GM21447 (cell line): ENCODE measurements around the gene RYK.
"Not testable (repeated sequence)": the region's sequence is repeated elsewhere in the genome, so short reads cannot be mapped to it uniquely, and the experiment has no call there.

Experiments
- ATAC-seq: cut with Tn5 transposase; IDR thresholded peaks from one replicate; pipeline ENCODE4 v1.9.1; 2021; ENCODE audit not compliant: unreplicated experiment

The RYK gene

DNA sequence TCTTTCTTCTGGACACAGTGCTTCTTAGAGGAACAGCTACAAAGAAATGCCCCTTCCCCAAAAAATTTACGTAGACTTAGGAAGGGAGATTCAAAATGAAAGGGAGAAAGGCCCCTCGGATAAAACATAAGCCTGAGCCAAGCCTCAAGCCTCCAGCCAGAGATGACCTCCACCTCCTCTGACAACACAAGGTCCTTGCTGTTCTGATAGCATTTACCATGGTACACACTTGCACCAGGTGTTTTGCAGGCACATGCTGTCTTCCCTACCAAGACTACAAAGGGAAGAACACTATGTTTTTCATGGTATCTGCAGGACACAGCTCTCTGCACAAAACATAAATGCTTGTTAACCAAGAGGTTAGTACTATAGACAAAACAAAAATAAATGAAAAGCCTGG lies 27.8 kb downstream of the RYK start:
- no peak for ATAC-seq

- no peak for ATAC-seq
Measured at GRCh38 chr3:134216851-134217250, 33.8 kb downstream of the RYK start.

GRCh38 chr3:134216191-134216764 lies 34.4 kb downstream of the RYK start:
- no peak for ATAC-seq

DNA sequence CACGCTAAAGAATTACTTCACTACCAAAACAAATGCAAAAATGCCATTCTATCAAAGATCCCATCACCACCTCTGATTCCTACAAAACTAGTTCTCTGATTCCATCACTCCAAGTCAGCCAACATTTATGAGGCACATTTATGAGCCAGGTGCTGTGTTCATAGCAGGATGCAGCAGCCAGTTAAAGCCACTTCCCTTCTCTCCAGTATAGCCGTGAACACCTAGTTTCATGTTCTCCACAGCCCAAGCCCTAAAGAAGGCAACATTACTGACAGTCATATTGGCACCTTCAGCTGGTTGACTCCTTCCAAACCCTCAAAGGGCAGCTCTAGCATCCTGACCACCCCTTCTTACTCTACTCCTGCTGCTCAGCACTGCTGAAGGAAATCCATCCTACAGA lies 36.4 kb downstream of the RYK start:
- ATAC-seq = peak; percentile 39

DNA sequence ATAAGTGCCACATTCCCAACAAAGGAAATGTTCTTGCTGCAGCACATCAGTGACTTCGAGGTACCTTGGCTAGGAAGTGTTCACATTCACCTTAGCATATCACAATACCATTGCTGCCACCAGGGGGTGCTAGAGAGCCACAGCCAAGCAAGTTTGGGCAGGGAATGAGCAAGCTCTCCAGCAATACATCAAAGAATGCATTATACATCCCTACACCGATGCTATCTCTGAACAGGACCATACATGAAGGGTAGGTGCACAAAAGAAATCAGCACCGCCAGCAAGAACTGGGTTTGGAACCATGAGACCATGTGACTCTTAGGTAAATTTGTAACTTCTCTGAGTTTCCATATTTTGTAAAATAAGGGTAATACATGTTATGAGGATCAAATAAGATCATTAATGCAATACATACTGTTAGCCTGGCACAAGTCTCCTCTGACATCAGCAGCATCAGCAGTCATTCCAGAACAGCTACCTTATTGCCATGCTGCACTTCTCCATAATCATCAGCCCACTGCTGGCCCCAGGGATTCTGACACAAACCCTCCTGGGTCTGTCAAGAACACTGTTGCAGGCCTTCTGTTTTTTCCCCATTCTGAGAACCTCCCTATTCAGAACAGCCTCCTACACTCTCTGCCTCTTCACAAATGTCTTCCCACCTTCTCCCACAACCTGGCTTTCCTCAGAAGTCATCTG lies 37.5 kb downstream of the RYK start:
- ATAC-seq = peak; percentile 72

DNA sequence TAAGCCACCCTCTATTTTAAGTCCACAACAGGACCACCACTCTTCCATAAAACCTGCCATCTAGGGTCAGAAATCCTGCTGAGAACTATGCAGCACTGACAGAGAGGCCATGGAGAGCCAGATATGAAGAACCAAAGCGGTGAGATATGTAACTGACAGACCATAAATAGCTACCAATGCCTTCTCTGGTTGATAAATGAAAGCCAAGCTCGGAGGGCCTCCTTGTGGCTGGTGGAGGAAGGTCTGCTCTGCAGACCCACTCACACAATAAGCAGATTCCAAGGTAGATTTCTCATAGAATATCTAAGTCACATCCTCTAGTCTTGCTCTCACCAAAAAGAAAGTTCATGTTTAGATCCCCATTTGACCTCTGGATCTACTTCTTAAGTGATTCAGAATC lies 38.9 kb downstream of the RYK start:
- peak; percentile 38 for ATAC-seq

- ATAC-seq = no peak
Measured at GRCh38 chr3:134205451-134205850, 45.2 kb downstream of the RYK start.

DNA sequence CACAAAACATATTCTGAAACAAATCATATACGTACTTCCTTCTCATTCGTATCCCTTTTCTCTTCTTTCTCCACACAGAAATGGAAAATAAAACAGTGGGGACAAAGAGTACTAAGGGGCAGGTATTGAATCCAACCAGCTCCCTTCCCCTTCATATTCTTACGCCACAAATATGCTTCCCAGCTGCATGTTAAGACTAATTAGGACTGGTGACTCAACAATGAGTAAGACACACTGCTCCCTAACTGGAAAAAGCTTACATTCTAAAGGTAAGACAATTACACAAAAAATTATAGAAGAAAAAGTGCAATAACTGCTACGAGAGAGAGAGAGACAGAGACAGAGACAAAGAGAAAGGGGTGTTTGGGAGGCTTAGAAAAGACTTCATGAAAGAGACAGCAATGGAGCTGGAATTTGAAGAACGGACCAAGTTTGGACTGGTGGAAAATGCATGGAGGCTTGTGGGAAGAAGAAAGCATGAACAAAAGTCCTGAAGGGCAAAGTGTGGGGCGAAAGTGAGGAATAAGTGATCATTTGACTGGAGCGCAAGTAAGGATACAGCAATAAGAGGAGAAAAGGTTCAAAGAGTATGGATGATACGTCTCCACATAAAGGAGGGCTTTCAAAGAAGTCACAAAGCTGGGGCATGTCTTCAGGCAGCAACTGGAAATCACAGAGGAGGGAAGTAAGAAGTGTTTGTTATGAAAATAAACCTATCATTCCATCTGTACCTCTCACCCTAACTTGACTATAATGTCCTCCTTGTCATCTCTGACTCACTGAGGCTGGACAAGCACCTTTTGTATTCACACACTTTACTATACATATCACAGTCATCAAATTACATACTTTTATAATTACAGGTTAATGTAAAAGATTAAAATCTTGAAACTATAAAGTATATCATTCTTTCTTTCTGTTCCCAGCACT lies 49.2 kb downstream of the RYK start:
- ATAC-seq = no peak

DNA sequence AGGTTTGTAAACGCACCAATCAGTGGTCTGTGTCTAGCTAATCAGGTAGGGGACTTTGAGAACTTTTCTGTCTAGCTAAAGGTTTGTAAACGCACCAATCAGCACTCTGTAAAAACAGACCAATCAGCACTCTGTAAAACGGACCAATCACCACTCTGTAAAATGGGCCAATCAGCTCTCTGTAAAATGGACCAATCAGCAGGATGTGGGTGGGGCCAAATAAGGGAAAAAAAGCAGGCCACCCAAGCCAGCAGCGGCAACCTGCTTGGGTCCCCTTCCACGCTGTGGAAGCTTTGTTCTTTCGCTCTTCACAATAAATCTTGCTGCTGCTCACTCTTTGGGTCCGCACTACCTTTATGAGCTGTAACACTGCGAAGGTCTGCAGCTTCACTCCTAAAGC lies 50.8 kb downstream of the RYK start:
- not testable (repeated sequence) for ATAC-seq

DNA sequence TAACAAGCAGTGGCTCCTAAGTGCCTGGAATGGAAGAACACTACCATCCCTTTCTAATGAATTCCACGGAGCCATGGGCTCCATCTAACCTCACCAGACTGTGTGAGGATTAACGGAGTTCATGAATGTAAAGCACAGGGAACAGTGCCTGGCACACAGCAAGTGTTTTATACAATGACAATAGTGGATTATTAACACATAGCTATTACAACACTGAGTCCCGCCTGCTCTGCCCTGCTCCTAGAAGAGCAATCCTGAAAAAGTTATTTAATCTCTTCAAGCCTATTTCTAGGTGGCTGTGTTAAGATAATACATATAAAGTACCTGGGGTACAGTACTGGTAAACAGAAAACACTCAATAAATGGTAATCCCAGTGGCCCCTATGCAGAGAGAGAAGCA lies 51.4 kb downstream of the RYK start:
- no peak for ATAC-seq

GRCh38 chr3:134198414-134198813 lies 52.2 kb downstream of the RYK start:
- no peak for ATAC-seq

- ATAC-seq = peak; percentile 53
Measured at GRCh38 chr3:134197681-134198261, 52.9 kb downstream of the RYK start.

- ATAC-seq = no peak
Measured at GRCh38 chr3:134194247-134194646, 56.4 kb downstream of the RYK start.

DNA sequence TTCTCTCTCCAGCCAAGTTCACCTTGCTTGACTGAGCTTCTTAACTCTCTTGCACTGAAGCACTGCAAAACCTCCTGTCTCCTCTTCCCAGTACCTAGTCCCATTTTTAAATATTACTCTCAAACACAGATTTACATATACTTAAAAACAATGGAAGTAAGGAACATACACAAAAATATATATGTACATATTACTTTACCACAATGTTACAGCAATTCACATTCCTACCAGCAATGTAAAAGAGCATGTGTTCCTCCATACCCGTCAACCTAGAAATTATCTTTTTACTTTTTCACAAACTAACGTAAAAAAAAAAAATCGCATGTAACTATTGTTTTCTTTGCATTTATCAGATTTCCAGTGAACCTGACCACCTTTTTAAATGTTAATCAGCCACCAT lies 60.4 kb downstream of the RYK start:
- ATAC-seq = no peak

DNA sequence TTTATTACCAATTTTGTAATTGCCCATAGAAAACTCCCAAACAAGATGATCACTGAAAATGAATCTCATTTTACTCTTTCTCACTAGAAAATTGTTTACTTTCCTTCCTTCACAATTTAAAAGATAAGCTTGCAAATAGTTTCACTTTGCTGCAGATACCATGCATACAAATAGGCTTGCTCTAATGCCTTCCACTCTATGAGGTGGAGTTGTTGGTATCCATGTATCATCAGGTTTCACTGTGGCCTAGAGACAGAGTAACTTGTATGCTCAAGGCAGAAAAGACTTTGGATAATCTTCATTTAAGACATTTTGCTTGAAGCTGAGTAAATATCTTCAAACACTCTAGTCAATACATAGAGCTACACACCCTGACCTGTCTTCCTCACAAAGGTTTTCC lies 60.8 kb downstream of the RYK start:
- ATAC-seq = no peak

DNA sequence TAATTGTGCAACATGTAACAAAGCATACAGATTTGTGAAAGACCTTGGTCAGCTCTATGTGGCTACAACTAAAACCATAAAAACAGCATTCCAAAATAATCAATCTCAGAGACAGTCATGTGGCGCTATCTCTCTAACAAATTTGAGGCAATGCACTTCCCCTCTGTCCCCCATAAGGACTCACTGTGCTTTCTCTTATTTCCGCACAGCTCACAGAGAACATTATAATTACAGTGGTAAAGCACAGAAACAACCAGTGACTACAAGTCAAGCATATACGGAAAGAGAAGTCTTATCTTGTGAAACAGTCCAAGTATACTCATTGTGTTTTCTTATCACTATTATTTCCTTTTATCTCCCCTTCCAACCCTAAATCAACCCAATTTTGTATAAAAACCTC lies 64.3 kb downstream of the RYK start:
- no peak for ATAC-seq

GRCh38 chr3:134180761-134181160 lies 69.9 kb downstream of the RYK start:
- no peak for ATAC-seq

- no peak for ATAC-seq
Measured at GRCh38 chr3:134179508-134179907, 71.2 kb downstream of the RYK start.

DNA sequence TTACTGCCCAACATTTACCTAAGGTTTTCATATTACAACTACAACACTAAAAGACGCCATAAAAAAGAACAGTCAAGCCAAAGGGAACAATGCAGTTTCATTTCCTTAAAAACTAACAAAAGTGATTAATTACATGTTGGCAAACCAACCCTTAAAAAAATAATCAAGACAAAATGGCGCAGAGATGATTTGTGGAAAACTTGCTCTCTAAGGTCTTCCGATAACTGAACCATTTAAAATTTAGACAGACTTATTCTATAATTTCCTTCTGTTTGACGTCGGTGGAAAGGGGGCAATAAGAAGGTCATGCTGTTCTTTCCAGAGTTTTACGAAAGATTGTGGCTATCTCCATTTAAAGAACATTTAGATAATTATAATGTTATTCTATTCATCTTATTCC lies 87.6 kb downstream of the RYK start:
- no peak for ATAC-seq

DNA sequence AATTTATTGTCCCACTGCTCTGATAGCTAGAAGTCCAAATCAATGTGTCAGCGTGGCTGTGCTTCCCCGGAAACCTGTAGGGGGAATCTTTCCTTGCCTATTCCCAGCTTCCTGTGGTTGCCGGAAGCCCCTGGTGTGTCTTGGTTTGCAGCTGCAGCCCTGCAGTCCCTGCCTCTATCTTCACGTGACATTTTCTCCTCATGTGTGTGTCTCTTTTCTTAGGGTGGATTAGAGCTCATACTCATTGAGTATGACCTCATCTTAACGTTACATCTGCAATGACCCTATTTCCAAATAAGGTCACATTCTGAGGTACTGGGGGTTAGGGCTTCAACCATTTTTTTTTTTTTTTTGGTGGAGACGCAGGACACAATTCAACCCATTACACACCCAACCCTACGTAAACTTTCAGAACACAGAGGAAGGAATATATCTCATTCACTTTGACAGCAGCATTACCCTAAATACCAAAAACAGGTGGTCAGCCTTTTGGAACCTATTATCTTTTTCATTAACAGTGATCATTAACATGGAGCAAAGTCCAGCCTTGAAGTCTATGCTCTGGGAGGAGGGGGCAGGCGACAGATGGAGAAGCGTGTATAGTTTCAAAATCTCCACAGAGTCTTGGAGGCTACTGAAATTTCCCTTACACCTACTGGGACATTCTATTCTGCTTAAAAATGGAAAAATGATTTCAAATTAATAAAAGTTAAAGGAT lies 88.6 kb downstream of the RYK start:
- no peak for ATAC-seq

GRCh38 chr3:134155446-134155845 lies 95.2 kb downstream of the RYK start:
- no peak for ATAC-seq
